Cardiac muscle cell (in vitro differentiated cells and primary cell): Measurements from ENCODE around the gene DLGAP1. TPM values are rescaled to one million over a fixed set of nuclear protein-coding genes. Genes with fewer than 3 reads are reported as not detected.

Experiments
- DNase-seq, 2 donors: peaks; one replicate each; pipeline versions ENCODE4 v3.0.0 to v3.0.0-alpha.2; 2010 to 2017; ENCODE audit warnings: low read depth in 1 of 2, low spot score in 1 of 2
- H3K27ac ChIP-seq: fragments of 200-600 bp; sonication (generic); 2 replicates; pipeline ENCODE4 v1.5.1; 2016
- H3K27me3 ChIP-seq: fragments of 200-600 bp; sonication (generic); 2 replicates; pipeline ENCODE4 v1.6.0; 2016; ENCODE audit warnings: control low read depth
- H3K36me3 ChIP-seq: fragments of 200-600 bp; sonication (generic); 2 replicates; pipeline ENCODE4 v1.5.1; 2016; ENCODE audit warnings: control low read depth
- H3K4me1 ChIP-seq: fragments of 200-600 bp; sonication (generic); 2 replicates; pipeline ENCODE4 v1.8.1; 2017; ENCODE audit warnings: low read depth, mild to moderate bottlenecking, mixed run types
- H3K4me3 ChIP-seq: fragments of 200-600 bp; sonication (generic); 2 replicates; pipeline ENCODE4 v1.5.1; 2016; ENCODE audit warnings: mild to moderate bottlenecking
- H3K9me3 ChIP-seq: fragments of 200-600 bp; sonication (generic); 2 replicates; pipeline ENCODE4 v1.5.1; 2017; ENCODE audit warnings: low read depth, mild to moderate bottlenecking, control low read depth
- polyA plus RNA-seq: library from polyadenylated mRNA; unstranded; fragments of >200 nt; fragmentation: Nextera tagmentation; extraction: Ambion mirVana; gene quantifications from 2 replicates; pipeline ENCODE4 v1.2.1, GENCODE V29; 2016
- total RNA-seq: library from RNA; depleted of rRNA; stranded (reverse); fragments of >200 nt; gene quantifications from 2 replicates; pipeline ENCODE4 v1.2.3, GENCODE V29; 2016
- TF ChIP-seq, protein P1 (sequence below): IDR thresholded peaks from 2 replicates; pipeline ENCODE4 v1.5.1; 2012; ENCODE audit warnings: low read depth, mild to moderate bottlenecking, low read length

DLGAP1 gene
- total and polyA plus RNA-seq, 2 experiments from 2014 or later, result 2.5 to 7.9 TPM

DNA sequence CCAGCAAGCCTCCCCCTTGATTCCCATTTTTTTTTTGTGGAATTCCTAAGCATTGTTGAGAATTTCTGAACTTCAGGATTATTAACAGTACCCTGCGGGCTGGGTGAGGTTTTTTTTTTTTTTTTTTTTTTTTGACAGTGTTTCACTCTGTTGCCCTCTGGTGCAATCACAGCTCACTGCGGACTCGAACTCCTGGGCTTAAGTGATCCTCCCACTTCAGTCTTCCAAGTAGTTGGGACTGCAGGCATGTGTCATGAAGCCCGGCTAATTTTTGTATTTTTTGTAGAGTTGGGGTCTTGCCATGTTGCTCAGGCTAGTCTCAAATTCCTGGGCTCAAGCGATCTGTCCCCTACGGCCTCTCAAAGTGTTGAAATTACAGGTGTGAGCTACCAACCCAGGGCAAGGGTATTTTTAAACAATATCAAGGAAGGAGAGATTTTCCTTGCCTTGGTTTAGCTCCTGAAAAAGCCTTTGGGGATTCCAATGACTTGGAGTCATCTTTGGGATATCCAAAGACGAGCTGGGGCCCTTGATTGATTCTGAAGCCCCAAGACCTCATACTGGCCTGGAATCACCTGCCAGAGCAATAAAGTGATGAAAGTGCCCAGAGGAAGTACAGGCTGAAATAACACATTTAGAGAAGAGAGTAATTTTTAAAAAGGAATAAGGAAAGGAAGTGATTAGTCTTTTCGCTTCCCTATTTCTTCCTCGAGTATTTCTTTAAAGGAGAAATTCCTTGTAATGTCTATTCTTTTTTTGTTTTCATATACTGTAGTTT, 764.9 kb downstream of the DLGAP1 start:
- no peaks in the 10 kb centered on the region for H3K36me3 ChIP-seq
- TF ChIP-seq, protein P1, sequence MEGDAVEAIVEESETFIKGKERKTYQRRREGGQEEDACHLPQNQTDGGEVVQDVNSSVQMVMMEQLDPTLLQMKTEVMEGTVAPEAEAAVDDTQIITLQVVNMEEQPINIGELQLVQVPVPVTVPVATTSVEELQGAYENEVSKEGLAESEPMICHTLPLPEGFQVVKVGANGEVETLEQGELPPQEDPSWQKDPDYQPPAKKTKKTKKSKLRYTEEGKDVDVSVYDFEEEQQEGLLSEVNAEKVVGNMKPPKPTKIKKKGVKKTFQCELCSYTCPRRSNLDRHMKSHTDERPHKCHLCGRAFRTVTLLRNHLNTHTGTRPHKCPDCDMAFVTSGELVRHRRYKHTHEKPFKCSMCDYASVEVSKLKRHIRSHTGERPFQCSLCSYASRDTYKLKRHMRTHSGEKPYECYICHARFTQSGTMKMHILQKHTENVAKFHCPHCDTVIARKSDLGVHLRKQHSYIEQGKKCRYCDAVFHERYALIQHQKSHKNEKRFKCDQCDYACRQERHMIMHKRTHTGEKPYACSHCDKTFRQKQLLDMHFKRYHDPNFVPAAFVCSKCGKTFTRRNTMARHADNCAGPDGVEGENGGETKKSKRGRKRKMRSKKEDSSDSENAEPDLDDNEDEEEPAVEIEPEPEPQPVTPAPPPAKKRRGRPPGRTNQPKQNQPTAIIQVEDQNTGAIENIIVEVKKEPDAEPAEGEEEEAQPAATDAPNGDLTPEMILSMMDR, result no peak
- no peaks in the 10 kb centered on the region for H3K27me3 ChIP-seq
- no peaks in the 10 kb centered on the region for H3K4me1 ChIP-seq
- H3K27ac ChIP-seq, result no peak overlapping the region
- no peak for DNase-seq
- no peaks in the 10 kb centered on the region for H3K9me3 ChIP-seq
- H3K4me3 ChIP-seq, result no peak overlapping the region

DNA sequence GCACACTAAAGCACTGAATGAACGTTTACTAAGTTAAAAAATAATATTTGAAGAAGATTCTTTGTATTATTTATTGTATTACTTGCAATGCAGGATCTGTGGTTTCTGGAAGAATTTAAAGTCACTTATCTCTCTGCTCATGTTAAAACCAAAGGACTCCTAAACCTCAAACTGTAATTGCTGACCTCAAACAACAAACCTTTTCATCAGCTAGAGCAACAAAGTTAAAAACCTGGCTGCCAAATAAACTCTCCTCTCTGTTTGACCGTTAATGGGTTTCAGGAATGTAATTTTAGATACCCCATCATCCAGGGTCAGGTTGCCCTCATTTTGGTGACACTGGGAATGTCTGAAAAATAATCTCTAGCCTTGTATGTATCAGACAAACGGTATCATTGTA, 766.0 kb downstream of the DLGAP1 start:
- H3K4me3 ChIP-seq, result no peak overlapping the region
- H3K27me3 ChIP-seq, result no peaks in the 10 kb centered on the region
- no peak overlapping the region for H3K27ac ChIP-seq
- H3K36me3 ChIP-seq, result no peaks in the 10 kb centered on the region
- TF ChIP-seq, protein P1, result no peak
- H3K9me3 ChIP-seq, result no peaks in the 10 kb centered on the region
- H3K4me1 ChIP-seq, result no peaks in the 10 kb centered on the region
- peak in 1 of 2 donors; percentile 52 for DNase-seq

DNA sequence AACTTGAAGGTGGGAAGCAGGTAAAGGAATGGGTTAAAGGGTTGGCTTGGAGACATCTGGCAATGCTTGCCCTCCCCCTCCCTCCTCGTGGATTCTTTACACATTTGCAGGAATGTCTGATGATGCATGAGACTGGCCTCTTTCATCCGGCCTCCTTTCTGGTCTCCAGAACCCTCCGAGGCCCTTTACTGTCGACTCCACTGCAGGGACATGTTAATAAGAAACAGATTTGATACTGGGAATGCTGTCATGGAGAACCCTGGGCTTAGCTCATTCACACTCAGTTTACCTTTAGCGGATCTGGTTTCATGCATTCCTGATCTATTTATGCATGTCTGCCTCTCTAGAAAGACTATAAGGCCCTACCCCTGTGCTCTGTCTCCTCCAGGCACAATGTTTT, 766.4 kb downstream of the DLGAP1 start:
- Histone ChIP-seq H3K27ac (no peak overlapping the region), H3K4me3 (no peak overlapping the region), H3K36me3 (no peaks in the 10 kb centered on the region), H3K9me3 (no peaks in the 10 kb centered on the region), H3K27me3 (no peaks in the 10 kb centered on the region), H3K4me1 (no peaks in the 10 kb centered on the region)
- peak; percentile 36 to 85 for DNase-seq
- TF ChIP-seq, protein P1, result no peak

DNA sequence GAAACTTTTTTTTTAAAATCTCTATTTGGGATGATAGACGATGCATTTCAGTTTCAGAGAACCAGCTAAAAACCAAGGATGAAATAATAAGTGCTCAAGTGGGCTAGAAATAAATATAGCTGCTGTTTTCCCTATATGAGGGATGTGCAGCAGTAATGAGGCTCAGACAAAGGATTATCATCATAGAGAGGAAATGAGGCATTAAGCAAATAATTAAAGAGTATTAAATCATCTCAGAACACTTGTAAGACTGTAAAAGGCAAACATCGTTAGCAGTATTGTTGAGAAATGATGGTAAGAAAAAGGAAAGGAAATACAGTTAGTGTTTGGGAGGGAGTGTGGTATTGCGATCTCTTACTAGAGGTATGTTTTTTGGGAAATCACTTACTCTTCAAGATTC, 771.6 kb downstream of the DLGAP1 start:
- no peaks in the 10 kb centered on the region for H3K4me1 ChIP-seq
- no peak for DNase-seq
- no peaks in the 10 kb centered on the region for H3K27me3 ChIP-seq
- TF ChIP-seq, protein P1, result no peak
- H3K9me3 ChIP-seq, result no peaks in the 10 kb centered on the region
- no peak overlapping the region for H3K27ac ChIP-seq
- no peak overlapping the region for H3K4me3 ChIP-seq
- H3K36me3 ChIP-seq, result no peaks in the 10 kb centered on the region

DNA sequence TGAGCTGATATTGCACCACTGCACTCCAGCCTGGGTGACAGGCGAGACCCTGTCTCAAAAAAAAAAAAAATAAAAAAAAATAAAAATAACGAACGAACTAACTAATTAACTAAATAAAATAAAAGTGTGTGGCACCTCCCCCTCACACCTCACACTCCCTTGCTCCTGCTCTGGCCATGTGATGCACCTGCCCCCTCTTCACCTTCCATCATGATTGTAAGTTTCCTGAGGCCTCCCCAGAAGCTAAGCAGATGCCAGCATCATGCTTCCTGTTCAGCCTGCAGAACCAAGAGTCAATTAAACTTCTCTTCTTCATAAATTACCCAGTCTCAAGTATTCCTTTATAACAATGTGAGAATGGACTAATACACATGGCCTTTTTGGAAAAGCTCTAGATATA, 773.0 kb downstream of the DLGAP1 start:
- Histone ChIP-seq H3K4me3 (no peak overlapping the region), H3K27ac (no peak overlapping the region), H3K36me3 (no peaks in the 10 kb centered on the region), H3K27me3 (no peaks in the 10 kb centered on the region), H3K9me3 (no peaks in the 10 kb centered on the region), H3K4me1 (no peaks in the 10 kb centered on the region)
- TF ChIP-seq, protein P1, result no peak
- DNase-seq, result no peak
